NK-92 treated with Interleukin-12 subunit alpha and Interleukin-12 subunit beta, amount 100 ng/mL, for 24 hours (cell line): ENCODE measurements around the gene RACK1.

Experiments
- DNase-seq: peaks from one replicate; lab custom pipeline; 2025; lab: John Stamatoyannopoulos, UW

Gene RACK1

DNA sequence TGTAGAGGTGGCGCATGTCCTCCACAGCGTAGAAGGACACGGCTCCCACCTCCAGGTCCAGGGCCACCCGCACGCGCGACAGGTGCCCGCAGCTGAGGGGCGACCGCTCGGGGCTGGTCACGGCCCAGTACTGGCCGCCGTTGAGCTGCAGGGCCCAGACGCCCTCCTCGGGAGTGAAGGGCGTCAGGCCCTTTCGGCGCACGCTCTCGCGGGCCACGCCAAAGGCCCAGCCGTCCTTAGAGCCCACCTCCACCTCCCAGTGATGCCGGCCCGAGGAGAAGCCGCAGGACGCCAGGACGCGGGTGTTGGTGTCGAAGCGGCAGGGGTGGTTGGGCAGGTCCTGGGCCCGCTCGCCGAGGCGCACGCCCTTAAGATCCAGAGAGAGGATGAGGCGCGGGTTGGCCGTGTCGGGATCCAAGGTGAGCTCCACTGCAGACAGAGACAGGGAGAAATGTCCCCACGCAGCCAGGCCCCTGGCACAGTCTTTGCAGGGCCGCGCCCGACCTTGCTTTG lies 48.4 kb downstream of the RACK1 start:
- no peak for DNase-seq

DNA sequence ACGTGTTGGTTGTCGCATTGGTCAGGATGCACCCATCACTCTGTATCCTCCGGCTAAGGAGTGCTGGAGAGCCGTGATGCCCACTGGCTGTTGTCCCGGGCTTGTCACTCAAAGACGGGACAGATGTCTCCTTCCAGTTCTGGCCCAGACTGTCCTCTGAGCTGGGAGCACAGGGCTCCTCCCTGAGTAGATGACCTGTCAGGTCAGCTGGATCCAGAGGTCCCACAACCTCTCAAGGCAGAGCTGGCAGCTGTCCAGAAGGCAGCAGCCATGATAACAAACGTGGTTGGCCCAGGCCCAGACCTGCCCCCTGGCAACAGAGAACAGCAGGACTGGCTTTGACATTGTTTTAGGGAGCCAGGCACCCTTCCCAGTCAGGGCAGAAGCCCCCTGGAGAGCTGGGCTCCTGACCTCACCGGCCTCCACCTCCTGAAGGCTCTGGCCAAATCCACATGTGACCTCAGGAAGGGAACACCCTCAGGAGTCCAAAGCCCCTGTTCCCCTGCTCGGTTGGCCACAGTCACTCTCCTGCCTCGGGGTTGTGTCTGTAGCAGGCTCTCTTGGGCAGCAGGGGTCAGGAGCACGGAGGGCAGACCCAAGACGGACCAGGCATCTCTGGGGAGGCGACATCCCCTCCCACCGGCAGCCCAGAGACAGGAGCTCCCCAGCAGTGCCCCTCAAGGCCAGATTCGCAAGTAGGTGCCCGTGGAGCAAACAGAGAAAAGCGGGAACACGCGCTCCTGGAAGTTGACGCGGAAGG lies 49.0 kb downstream of the RACK1 start:
- no peak for DNase-seq

DNA sequence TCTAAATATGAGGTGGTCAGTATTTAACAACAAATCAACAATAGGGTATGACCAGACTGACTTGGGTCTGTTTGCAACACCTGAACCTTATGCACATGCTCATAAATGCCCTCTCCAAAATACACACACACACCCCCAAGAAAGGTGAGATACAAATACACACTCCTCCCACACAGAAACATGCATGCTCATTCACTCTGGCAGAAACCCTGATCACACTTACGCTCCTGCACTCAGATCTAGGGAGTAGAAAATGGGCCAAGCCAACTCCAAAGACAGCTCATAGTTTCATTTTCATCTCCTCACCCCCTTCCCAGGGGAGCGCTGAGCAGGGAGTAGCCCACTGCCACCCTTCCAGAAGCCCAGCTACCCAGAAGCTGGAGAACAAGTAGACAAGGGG lies 50.0 kb downstream of the RACK1 start:
- DNase-seq: no peak

DNA sequence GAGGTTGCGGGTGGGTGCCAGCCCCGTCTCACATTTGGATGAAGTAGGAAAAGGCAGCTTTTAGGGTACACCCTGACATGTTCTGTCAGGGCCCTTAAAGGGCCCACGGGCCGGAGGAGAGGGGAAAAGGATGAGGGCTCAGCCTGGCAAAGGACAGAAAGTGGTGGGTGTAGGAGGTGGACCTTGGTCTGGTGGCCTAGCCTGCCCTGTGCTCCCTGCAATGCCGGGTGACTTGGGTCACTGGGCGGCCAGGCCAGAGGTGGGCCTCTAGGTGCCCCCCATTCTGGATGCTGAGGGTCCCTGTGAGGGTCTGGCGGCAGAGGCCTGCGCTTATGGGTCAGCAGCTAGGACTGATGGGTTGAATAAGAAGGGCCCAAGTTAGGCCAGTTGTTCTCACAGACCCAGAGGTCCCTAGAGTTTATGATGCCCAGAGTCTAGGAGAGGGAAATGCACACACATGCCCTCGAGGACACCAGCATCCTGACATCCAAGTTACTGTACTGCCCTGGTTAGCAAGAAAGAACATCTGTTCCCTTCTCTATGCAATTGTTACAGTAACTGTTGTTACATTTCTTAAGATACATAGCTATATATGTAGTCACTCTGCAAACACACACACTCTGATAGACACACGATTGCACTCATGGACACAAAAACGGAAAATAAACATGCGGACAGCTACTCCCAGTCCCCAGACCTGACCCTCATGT lies 51.2 kb downstream of the RACK1 start:
- DNase-seq: no peak

DNA sequence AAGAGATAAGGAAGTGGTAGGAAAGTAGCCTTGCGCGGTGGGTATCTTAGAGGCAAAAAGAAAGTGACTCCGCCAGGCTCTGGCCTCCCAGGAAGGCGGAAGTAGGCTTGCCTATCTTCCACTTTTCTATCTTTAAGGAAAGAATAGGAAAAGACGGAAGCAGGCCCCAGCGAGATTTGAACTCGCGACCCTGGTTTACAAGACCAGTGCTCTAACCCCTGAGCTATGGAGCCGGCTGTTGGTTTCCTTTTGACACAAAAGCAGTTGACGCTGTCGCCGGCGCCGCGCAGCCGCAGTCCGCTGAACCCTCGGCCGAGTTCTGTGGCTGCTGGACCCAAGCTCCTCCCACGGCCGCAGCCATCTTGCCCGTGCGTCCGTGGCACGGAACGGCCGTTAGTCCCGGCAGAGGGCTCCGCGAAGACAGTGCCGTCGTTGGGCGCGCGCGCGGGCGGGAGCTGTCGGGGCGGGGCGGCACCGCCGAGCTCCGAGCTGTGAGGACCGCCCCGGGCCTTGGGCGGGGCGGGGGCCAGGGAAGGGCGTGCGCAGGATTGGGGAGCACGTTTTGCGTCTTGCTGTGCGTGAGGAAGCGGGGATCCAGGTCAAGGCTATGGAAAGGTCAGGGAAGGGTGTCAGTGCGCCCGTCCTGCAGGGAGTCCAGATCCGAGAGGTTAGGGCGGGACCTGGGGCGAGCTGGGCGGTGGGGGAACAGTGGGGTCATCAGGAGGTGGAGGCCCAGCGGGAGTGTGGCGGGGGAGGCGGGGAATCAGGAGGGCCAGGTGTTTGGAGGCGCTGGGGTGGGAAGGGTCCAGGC lies 52.0 kb downstream of the RACK1 start:
- no peak for DNase-seq

DNA sequence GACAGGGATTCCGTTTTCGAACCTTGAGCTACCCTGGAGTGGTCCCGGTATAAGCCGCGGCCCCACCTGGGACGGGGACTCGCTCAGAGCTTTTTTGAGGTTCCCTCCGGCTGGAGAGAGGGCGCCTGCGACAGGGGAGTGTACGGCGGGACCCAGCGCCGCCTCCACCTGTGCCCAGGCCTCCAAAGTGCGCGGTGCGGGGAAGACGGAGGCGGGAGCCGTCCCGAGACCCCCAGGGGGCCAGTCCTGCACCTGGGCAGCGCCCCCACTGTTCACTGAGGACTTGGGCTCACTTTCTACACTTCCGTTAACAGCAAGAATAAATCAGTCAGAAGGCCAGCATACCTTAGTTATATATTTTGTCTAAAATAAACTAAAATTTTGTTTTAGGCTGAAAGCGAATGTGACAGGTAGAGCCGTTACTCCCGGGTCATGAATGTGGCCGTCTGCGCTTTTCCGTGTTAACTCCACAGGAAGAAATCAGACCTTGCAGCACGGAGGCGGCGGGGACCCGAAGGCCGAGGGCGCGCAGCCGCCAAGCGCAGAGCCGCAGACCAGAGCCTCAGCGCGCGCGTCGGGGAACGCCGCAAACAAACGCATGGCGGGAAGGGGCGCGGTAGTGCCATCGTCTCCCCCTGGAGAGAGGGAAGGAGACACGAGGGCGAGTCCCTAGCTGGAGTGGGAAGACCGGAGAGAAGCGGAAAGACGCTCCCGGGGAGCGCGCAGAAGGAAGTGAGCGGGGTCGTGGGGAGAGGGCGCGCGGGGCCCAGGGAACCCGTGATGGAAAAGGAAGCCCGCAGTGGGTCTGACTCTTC lies 52.8 kb downstream of the RACK1 start:
- no peak for DNase-seq

DNA sequence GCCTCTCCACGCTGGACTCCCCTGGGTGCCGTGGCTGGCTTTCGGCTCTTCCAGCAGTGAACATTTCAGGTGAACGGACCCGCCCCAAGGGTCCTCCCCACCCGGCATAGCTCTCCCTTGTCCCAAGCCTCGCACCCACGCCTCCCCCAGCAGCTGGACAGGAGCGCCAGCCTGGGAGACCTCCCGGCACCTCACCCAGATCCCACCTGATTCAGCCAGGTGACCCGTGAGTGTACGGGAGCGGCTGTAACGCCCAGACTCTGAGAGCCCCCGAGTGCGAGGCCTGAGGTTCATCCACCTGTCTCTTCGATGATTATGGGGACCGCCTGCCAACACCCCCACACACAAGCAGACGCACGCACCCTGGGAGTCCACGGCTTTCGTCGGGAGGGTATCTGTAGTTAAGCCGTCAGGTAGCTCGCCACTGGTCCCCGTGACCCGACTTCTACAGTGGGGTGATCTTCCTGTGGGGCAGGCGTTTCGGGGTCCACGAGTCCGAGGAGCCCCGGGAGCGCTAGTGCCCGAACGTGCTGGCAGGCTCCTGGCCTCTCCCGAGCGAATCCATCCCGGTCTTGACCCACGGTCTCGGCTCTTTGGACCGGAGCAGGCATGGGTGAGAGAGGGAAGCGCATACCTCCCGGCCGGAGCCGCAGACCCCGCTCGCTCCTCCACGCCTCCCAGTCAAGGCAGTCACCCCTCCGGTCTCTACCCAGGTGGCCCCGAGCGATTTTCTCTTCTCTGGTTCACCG lies 53.6 kb downstream of the RACK1 start:
- DNase-seq: no peak

DNA sequence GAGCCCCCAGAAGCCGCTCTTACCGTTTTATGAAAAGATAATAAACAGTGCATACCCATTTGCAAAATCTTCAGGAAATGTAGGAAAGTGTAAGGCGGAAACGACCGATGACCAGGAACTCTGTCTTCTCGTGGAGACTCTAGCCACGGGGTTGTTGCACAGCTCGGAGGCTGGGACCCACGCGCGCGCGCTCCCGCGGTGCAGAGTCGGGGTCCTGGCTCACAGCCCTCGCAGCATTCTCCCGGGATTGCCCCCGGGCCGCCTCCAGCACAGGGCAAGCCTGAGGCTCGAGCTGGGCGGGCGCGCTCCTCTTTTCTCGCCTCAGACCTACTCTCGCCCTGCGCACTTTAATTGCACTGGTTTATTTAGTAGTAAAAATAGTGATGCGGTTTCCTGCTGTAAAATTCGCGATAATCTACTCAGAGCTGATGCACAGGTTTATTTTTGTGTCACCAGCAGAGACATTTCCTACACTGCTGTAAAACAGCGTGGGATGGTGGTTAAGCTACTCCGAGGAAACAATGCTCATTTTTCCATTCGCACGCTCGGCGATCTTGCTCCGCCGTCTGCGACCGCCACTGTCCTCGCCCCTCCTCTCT lies 54.2 kb downstream of the RACK1 start:
- DNase-seq: no peak

DNA sequence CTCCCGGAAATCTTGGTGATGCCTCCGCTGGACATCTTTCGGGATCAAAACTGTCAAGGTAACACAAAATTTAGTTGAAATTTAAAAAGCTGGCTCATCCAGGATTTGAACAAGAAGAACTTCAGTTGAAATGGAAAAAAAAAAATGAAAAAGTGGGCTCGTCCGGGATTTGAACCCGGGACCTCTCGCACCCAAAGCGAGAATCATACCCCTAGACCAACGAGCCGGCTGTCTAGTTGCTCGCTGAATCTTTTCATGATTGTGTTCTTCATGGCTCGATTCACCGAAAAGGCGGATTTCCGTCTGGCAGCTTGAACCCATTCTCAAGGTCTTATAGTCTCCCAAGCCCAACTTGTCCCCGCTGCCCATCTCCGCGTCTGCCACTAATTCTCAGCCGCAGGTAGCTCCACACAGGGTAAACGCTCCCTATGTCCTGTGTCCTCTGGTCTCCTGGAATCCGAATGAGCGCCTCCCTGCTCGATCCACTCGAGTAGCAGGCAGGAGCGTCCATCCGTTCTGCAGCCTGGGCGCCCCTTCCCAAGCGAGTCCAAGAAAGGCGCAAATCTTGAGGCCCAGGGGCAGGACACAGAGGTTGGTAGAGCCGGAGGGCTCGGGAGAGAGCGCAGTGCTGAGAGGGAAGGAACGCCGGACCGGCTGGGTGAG lies 54.9 kb downstream of the RACK1 start:
- no peak for DNase-seq

DNA sequence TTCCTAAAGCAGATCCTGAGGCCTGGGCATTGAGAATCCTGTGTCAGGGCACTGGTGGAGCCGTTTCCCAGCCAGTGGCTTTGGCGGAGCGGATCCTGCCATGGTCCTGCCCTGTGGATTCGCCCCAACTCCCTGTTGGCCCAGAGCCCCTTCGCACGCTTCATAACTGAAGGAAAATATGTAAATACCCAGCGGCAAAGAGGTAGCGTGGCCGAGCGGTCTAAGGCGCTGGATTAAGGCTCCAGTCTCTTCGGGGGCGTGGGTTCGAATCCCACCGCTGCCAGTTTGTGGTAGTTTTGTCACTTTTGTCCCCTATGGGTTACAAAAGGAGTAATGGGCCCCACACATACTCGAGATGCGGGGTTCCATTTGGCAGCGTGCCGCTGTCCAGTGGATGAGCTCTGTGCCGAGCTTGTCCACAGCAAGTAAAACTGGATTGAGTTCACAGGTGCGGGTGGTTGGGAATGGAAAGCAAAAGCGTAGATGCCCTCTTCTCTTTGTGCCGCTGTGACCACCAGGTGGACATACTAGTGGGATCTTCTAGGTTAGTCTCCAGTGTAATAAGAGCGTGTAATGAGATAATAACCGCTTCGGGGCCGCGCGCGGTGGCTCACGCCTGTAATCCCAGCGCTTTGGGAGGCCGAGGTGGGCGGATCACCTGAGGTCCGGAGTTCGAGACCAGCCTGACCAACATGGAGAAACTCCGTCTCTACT lies 56.0 kb downstream of the RACK1 start:
- no peak for DNase-seq

DNA sequence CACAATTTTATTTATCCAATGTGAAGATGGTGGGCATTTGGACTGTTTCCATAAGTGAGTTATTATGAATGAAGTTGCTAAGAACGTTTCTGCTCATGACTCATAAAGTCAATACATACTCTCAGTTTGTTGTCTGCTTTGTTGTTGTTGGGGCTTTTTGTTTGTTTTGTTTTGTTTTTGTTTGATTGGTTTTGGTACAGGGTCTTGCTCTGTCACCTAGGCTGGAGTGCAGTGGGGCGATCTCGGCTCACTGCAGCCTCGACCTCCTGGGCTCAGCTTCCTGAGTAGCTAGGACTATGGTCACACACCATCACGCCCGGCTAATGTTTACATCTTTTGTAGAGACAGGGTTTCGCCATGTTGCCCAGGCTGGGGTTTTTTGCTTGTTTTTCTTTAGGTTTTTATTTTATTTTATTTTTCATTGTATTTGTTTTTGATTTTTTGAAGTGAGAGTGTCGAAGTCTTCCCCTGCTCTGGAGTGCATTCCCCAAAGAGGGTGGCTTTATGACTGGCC lies 56.7 kb downstream of the RACK1 start:
- no peak for DNase-seq
